HG03280 (cell line): ENCODE results near the gene UBC.

Experiments
- ATAC-seq: cut with Tn5 transposase; IDR thresholded peaks from one replicate; pipeline ENCODE4 v1.9.1; 2021; ENCODE audit warnings: mild to moderate bottlenecking, moderate library complexity; ENCODE audit not compliant: unreplicated experiment

Gene UBC

DNA sequence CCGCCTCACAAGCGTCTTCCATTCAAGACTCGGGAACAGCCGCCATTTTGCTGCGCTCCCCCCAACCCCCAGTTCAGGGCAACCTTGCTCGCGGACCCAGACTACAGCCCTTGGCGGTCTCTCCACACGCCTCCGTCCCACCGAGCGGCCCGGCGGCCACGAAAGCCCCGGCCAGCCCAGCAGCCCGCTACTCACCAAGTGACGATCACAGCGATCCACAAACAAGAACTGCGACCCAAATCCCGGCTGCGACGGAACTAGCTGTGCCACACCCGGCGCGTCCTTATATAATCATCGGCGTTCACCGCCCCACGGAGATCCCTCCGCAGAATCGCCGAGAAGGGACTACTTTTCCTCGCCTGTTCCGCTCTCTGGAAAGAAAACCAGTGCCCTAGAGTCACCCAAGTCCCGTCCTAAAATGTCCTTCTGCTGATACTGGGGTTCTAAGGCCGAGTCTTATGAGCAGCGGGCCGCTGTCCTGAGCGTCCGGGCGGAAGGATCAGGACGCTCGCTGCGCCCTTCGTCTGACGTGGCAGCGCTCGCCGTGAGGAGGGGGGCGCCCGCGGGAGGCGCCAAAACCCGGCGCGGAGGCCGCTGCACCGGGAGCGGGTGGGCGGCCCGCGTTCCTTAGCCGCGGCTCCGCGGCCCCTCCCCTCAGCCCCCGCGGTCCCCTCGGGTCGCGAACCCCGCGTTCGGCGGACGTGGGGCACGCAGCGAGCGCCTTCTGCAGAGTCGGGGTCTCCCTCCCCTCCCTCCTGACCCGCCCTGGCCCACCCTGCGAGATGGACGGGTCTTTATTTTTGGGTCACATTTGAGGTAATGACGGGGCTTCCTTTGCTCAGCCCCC, at the start of gene UBC:
Gene UBC, minus strand, starts transcription at position 259 of the 847 bp plus-strand sequence. CDS start 879 bp downstream, outside the sequence.
- peak; percentile 41 for ATAC-seq

GRCh38 chr12:124963211-124963610, 48.8 kb upstream of the UBC start:
- no peak for ATAC-seq

DNA sequence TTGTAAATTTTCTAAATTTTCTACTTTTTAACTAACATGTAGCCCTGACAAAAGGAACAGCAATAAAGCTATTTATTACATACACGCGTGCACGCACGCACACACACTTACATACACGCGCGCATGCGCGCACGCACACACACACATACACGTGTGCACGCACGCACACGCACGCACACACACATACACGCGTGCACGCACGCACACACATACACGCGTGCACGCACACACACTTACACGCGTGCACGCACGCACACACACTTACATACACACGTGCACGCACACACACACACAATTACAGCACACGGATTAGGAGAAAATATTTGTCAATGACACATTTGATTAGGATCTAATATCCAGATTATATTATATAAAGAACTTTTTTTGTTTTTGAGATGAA, 46.6 kb upstream of the UBC start:
- ATAC-seq, result no peak

- no peak for ATAC-seq
Measured at GRCh38 chr12:124956571-124956970, 42.1 kb upstream of the UBC start.

GRCh38 chr12:124954771-124955170, 40.3 kb upstream of the UBC start:
- ATAC-seq, result no peak

- ATAC-seq, result no peak
Measured at GRCh38 chr12:124953689-124954405, 39.4 kb upstream of the UBC start.

DNA sequence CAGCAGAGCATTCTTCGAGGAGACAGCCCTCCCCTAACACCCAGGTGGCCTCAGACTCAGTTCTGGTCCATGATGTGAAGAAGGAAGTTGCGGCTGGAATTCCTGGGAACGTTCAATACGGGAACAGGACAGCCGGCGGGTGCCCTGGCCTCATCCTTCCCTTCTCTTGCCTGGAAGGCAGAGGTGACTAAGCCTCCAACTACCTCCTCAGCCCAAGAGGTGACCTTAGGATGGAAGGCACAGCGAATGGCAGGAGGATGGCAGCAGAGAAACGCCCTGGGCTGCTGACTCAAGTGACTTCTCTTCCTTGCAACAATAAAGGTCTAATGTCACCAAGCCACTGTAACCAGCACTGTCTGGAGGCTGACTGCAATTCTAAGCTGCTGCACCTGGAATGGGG, 38.4 kb upstream of the UBC start:
- ATAC-seq, result no peak

- ATAC-seq, result no peak
Measured at GRCh38 chr12:124952295-124952694, 37.8 kb upstream of the UBC start.

GRCh38 chr12:124949779-124950728, 35.6 kb upstream of the UBC start:
- ATAC-seq, result no peak

- no peak for ATAC-seq
Measured at GRCh38 chr12:124949066-124949465, 34.6 kb upstream of the UBC start.

DNA sequence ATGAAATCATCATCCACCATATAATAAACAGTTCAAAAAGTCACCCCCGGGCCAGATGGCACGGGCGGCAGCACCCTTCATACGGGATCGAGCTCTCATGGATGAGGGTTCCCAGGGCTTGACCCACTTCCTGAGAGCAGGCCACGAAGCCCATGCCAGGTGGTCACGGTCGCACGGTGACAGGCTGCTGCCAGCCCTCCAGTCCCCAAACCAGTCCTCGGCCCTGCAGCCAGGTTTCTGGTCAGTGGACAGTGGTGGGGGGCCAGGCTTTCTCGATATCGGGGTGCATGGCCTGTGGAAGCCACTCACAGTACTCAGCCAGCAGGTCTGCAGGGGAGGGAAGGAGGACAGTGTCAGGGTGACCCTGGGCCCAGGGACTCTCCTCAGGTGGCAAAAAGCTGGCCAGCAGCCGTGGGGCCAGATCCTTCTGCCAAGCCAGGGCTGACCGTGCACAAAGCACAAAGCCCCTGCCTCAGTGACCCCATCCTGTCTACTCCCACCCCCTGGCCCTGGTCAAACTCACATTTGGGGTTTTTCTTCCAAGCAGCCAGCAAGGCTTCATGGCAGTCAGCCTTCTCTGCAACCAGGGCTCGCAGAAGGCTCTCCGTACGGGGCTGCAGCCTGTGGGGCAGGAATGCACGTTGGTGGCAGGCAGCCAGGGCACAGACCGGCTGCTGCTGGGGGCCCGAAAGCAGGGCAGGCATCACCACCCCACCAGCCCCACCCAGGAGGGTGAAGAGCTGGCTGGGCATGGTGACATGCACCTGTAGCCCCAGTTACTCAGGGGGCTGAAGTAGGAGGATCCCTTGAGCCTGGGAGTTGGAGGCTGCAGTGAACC, 33.3 kb upstream of the UBC start:
- no peak for ATAC-seq

- ATAC-seq, result no peak
Measured at GRCh38 chr12:124947013-124947412, 32.6 kb upstream of the UBC start.

DNA sequence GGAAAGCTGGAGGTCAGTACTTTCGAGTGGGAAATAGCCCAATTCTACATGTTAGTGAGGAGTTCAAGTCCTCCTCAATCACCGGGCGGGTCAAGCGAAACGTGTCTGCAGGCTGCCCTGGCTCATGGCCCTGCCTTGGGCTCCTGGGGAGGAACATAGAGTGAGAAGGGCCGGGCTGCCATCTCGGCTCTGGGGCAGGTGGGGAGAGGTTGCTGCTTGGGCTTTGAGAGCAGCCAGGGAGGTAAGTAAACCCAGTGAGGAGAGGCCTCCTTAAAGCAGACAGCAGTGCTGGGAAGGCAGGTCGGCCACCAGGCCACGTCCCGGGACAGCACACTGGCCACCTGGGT, 32.0 kb upstream of the UBC start:
- ATAC-seq, result no peak

DNA sequence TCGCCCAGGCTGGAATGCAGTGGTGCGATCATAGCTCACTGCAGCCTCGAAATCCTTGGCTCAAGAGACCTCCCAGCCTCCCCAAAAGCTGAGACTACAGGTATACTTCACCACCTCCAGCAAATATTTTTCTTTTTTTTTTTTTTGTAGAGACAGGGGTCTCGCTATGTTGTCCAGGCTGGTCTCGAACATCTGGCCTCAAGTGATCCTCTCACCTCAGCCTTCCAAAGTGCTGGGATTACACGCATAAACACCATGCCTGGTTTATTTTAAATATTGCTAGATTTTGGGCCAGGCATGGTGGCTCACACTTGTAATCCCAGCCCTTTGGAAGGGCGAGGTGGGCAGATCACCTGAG, 26.7 kb upstream of the UBC start:
- no peak for ATAC-seq

- peak; percentile 44 for ATAC-seq
Measured at GRCh38 chr12:124940393-124941169, 26.1 kb upstream of the UBC start.

DNA sequence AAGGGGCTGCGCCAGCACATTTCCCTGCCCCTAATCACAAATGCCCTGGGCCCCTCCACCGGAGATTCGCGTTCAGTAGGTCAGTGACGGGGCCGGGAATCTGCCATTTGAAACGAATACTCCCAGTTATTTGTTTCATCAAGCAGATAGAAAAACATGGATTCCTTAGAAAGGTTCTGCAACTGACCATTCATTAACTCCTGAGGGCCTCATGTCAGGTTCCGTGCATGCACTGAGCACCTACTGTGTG, 25.6 kb upstream of the UBC start:
- ATAC-seq, result peak; percentile 6

DNA sequence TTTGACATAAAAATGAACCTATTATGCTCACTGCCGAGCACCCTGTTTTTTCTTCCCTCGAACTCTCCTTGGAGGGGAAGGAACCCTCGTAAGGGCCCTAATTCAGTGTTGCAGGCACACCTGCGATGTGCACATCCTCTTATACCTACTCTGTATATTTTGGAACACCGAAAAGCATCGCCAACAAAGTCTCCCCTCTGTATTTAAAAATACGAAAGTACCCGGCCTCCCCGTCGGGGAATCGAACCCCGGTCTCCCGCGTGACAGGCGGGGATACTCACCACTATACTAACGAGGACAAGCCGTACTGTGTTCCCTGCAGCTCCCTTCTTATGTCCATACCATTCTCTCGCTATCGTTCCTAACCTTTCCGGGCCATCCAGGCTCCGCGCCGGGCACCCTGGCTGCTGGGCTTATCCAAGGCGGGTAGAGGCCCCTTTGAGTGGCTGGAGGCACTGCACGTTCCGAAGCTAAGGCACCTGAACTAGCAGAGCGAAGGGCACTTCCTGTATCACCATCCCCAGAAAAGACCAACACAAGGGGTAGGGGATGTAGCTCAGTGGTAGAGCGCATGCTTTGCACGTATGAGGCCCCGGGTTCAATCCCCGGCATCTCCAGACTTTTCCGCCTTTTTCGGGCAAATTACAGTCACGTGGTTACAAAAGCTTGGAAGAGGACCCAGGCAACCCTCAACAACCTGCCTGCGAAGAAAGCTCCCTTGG, 25.1 kb upstream of the UBC start:
- ATAC-seq, result peak; percentile 58

DNA sequence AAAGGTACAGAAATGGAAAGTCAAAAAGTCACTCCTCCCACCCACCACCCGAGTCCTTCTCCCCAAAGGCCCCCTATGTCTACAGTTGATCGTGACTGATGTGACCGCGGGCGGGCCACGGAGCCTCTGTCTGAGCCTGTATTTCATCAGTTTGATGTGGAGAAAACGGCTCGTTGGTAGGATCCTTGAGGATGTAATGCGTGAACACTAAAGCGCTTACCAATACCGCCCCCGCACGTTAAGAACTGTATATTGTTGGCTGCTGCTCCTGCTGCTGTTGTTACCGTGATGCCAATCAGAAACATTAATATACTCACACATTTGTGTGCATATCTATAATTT, 24.6 kb upstream of the UBC start:
- peak; percentile 36 for ATAC-seq

DNA sequence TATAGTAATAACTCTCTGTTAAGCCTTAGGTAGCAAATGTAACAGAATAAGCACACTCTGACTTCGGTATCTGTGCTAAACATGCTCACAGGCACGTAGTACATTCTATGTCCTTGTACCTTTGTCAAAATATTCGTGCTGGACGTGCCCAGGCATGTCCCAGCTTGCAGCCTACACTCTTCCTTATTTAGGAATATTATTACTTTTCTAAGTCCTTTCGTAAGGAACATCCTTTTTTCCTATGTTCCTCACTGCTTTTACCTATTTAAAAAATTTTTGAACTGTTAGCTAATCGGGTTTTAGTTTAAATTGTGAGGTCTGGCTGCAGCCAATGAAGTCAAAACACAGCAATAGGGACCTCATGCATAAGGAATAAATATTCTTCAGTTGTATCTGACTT, 24.1 kb upstream of the UBC start:
- no peak for ATAC-seq
